GM12878 (cell line): ENCODE data around the gene MCF2L2. TPM values are rescaled to one million over a fixed set of nuclear protein-coding genes. Genes with fewer than 3 reads are reported as not detected.

Experiments
- ATAC-seq: fragments of 200-7000 bp; cut with Tn5 transposase; 3 replicates; pipeline ENCODE4 v1.9.1; 2020; ENCODE audit warnings: mild to moderate bottlenecking, moderate library complexity
- BruUV-seq: library from RNA; stranded (reverse); fragments of 400-500 nt; replicated peaks from 2 replicates; lab custom pipeline; 2021; lab: Mats Ljungman, UMichigan
- CTCF ChIA-PET: fragments of 300-600 bp; sonication (Branson Sonifier 250); formaldehyde crosslinking; extraction: SDS; loops from one replicate; lab custom pipeline; 2021; ENCODE audit warnings: inconsistent platforms; lab: Yijun Ruan, JAX
- POLR2A ChIA-PET: fragments of 350-600 bp; formaldehyde crosslinking; extraction: SDS; loops from one replicate; lab custom pipeline; 2021; ENCODE audit warnings: inconsistent platforms; lab: Charles Lee
- RAD21 ChIA-PET: fragments of 300-600 bp; sonication (Branson Sonifier 250); formaldehyde crosslinking; loops from one replicate; lab custom pipeline; 2023; ENCODE audit warnings: antibody characterized with exemption; ENCODE audit not compliant: unreplicated experiment; lab: Charles Lee
- SMC1A ChIA-PET: fragments of 300-600 bp; sonication (Branson Sonifier 250); formaldehyde crosslinking; loops from one replicate; lab custom pipeline; 2023; ENCODE audit not compliant: unreplicated experiment, uncharacterized antibody; lab: Charles Lee
- DNase-seq: peaks from one replicate; pipeline ENCODE4 v3.0.0-alpha.2; 2011; ENCODE audit warnings: low read depth, low spot score
- FAIRE-seq: peaks from 3 replicates; lab custom pipeline; 2011; peaks lifted over from hg19 to GRCh38; lab: Jason Lieb, UNC
- H2AFZ ChIP-seq: 2 replicates; pipeline ENCODE4 v1.6.0; 2011; ENCODE audit warnings: low read depth, low read length, control low read depth; ENCODE audit not compliant: control insufficient read depth
- H3K27ac ChIP-seq: 2 replicates; pipeline ENCODE4 v1.5.1; 2011; ENCODE audit warnings: control low read depth; ENCODE audit not compliant: control insufficient read depth, insufficient read depth
- H3K27me3 ChIP-seq, 2 experiments: replicated peaks in 1 of 2; 2 replicates each; pipeline versions ENCODE4 v1.6.0 to v1.6.1; 2011; ENCODE audit warnings: low read length in 1 of 2; ENCODE audit not compliant: control insufficient read depth in 2 of 2, insufficient read depth in 2 of 2
- H3K36me3 ChIP-seq, 2 experiments: 2 replicates each; pipeline ENCODE4 v1.5.1; 2011; ENCODE audit warnings: low read length in 1 of 2; ENCODE audit not compliant: control insufficient read depth in 2 of 2, insufficient read depth in 2 of 2
- H3K4me1 ChIP-seq: 2 replicates; pipeline ENCODE4 v1.6.1; 2011; ENCODE audit warnings: mild to moderate bottlenecking, low read length, moderate library complexity, mixed read lengths; ENCODE audit not compliant: control insufficient read depth, insufficient read depth
- H3K4me2 ChIP-seq: 2 replicates; pipeline ENCODE4 v1.6.0; 2011; ENCODE audit warnings: control low read depth; ENCODE audit not compliant: control insufficient read depth, insufficient read depth
- H3K4me3 ChIP-seq: fragments of 200-600 bp; sonication (generic); 2 replicates; pipeline ENCODE4 v1.5.1; 2016
- H3K79me2 ChIP-seq: 2 replicates; pipeline ENCODE4 v1.6.0; 2011; ENCODE audit warnings: low read length; ENCODE audit not compliant: control insufficient read depth, insufficient read depth
- H3K9ac ChIP-seq: 2 replicates; pipeline ENCODE4 v1.8.0; 2011; ENCODE audit warnings: low read length, control low read depth, mixed read lengths; ENCODE audit not compliant: control insufficient read depth, insufficient read depth
- H3K9me3 ChIP-seq: replicated peaks from 3 replicates; pipeline ENCODE4 v1.5.1; 2011; ENCODE audit warnings: mild to moderate bottlenecking, low read length; ENCODE audit not compliant: control insufficient read depth, insufficient read depth
- H4K20me1 ChIP-seq: 2 replicates; pipeline ENCODE4 v1.6.0; 2011; ENCODE audit not compliant: control insufficient read depth, insufficient read depth
- BCL11A ChIP-seq: IDR thresholded peaks from 2 replicates; pipeline ENCODE4 v1.6.1; 2011; ENCODE audit warnings: low read depth, low read length
- BHLHE40 ChIP-seq, 2 experiments: fragments of 450-650 bp in 1 of 2; IDR thresholded peaks; 2 replicates each; pipeline ENCODE4 v1.6.1; 2011 to 2017; ENCODE audit warnings: low read depth in 2 of 2, borderline replicate concordance in 1 of 2, improper control_type of control experiment in 1 of 2, low read length in 1 of 2, mild to moderate bottlenecking in 1 of 2
- EGR1 ChIP-seq, 2 experiments: IDR thresholded peaks; 1 replicate in 1 of 2; 2 replicates in 1 of 2; pipeline ENCODE4 v1.6.1; 2011 to 2012; ENCODE audit warnings: low read depth in 2 of 2, low read length in 2 of 2, borderline replicate concordance in 1 of 2, mild to moderate bottlenecking in 1 of 2, moderate library complexity in 1 of 2
- HDGF ChIP-seq: fragments of 450-650 bp; IDR thresholded peaks from 2 replicates; pipeline ENCODE4 v1.6.1; 2016; ENCODE audit warnings: antibody characterized with exemption
- NFXL1 ChIP-seq: fragments of 450-650 bp; IDR thresholded peaks from 2 replicates; pipeline ENCODE4 v1.6.1; 2017; ENCODE audit warnings: antibody characterized with exemption, mild to moderate bottlenecking, borderline replicate concordance
- RB1 ChIP-seq: fragments of 450-650 bp; formaldehyde crosslinking; IDR thresholded peaks from 2 replicates; pipeline ENCODE4 v1.6.1; 2017; ENCODE audit warnings: mild to moderate bottlenecking, borderline replicate concordance
- RCOR1 ChIP-seq: conservative IDR thresholded peaks from 2 replicates; pipeline ENCODE4 v1.6.1; 2012; ENCODE audit warnings: low read depth, low read length, improper control_type of control experiment
- YBX1 ChIP-seq: fragments of 450-650 bp; IDR thresholded peaks from 2 replicates; pipeline ENCODE4 v1.6.1; 2016; ENCODE audit warnings: antibody characterized with exemption
- WGBS: methylation state at CpG from one replicate; pipeline ENCODE4 v1.1.6; 2016; ENCODE audit warnings: low lambda C conversion rate; ENCODE audit not compliant: insufficient replicate concordance, insufficient coverage; ENCODE audit errors: missing lambda C conversion rate; 5-methylcytosine and 5-hydroxymethylcytosine counted together
- in situ Hi-C: fragments of 300-500 bp; cut with MboI; formaldehyde crosslinking; loops from 9 replicates; pipeline ENCODE4 v1.14.3; 2018; ENCODE audit warnings: mixed read lengths
- intact Hi-C: fragments of 100-400 bp; cut with micrococcal nuclease; formaldehyde crosslinking; loops from one replicate; pipeline ENCODE4 v1.14.2; 2022; ENCODE audit not compliant: unreplicated experiment
- polyA plus RNA-seq, 11 experiments: library from polyadenylated mRNA; depleted of rRNA in 4 of 11; unstranded in 6 of 11; stranded (reverse) in 5 of 11; fragments of >200 nt; fragmentation: Nextera tagmentation in 4 of 11; fragmentation: Illumina TruSeq in 1 of 11; extraction: Ambion mirVana in 4 of 11; extraction: Trizol in 1 of 11; gene quantifications; 1 replicate in 1 of 11; 2 replicates in 10 of 11; pipeline versions ENCODE4 v1.2.1 to v1.2.3, GENCODE V29; 2011 to 2016; ENCODE audit warnings: inconsistent platforms in 2 of 11, missing spikeins in 2 of 11, low read depth in 1 of 11
- total RNA-seq, 4 experiments: library from RNA; depleted of rRNA in 3 of 4; stranded (reverse); fragments of >200 nt in 3 of 4; fragmentation: Illumina TruSeq in 1 of 4; extraction: Trizol in 1 of 4; gene quantifications; 2 replicates each; pipeline versions ENCODE4 v1.2.1 to v1.2.3, GENCODE V29; 2013 to 2021
- TF ChIP-seq, protein P1 (sequence below): fragments of 450-650 bp; IDR thresholded peaks from 2 replicates; pipeline ENCODE4 v1.6.1; 2018; ENCODE audit warnings: borderline replicate concordance, mild to moderate bottlenecking; ENCODE audit not compliant: partially characterized antibody
- TF ChIP-seq, protein P2 (sequence below): fragments of 450-650 bp; conservative IDR thresholded peaks from 2 replicates; pipeline ENCODE4 v1.6.1; 2017; ENCODE audit warnings: mild to moderate bottlenecking, moderate library complexity

MCF2L2 gene
- total and polyA plus RNA-seq, 10 of the 15 experiments (the other 5 are each of a cell fraction or from before 2014, with no cell fraction given): 0.37 to 2.8 (median 1.4) TPM

DNA sequence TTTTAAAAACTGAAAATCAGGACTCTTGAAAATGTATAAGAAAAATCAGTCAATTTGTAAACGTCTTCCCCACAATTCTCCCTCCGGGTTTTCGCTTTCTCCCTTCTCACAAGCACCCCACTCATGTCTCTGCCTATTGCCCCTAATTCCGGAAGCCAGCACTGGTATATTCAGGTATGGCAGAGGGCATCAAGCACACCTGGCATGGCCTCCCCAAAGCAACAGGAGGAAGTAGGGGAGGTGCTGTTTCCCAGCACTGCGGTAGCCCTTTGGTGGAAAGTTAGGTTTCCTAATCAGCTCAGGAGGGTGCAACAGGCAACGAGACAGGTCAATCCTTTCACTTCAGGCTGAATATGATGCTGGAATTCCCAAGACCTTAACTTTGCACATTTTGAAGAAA is 296.0 kb downstream of the MCF2L2 start (continued):
- TF ChIP-seq, protein P1, sequence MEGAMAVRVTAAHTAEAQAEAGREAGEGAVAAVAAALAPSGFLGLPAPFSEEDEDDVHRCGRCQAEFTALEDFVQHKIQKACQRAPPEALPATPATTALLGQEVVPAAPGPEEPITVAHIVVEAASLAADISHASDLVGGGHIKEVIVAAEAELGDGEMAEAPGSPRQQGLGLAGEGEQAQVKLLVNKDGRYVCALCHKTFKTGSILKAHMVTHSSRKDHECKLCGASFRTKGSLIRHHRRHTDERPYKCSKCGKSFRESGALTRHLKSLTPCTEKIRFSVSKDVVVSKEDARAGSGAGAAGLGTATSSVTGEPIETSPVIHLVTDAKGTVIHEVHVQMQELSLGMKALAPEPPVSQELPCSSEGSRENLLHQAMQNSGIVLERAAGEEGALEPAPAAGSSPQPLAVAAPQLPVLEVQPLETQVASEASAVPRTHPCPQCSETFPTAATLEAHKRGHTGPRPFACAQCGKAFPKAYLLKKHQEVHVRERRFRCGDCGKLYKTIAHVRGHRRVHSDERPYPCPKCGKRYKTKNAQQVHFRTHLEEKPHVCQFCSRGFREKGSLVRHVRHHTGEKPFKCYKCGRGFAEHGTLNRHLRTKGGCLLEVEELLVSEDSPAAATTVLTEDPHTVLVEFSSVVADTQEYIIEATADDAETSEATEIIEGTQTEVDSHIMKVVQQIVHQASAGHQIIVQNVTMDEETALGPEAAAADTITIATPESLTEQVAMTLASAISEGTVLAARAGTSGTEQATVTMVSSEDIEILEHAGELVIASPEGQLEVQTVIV: no peak
- TF ChIP-seq, protein P2, sequence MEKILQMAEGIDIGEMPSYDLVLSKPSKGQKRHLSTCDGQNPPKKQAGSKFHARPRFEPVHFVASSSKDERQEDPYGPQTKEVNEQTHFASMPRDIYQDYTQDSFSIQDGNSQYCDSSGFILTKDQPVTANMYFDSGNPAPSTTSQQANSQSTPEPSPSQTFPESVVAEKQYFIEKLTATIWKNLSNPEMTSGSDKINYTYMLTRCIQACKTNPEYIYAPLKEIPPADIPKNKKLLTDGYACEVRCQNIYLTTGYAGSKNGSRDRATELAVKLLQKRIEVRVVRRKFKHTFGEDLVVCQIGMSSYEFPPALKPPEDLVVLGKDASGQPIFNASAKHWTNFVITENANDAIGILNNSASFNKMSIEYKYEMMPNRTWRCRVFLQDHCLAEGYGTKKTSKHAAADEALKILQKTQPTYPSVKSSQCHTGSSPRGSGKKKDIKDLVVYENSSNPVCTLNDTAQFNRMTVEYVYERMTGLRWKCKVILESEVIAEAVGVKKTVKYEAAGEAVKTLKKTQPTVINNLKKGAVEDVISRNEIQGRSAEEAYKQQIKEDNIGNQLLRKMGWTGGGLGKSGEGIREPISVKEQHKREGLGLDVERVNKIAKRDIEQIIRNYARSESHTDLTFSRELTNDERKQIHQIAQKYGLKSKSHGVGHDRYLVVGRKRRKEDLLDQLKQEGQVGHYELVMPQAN: no peak
- TF ChIP-seq YBX1: no peak
- no peak for TF ChIP-seq EGR1 (IDR thresholded peaks at IDR 0.05; ENCODE audit: borderline replicate concordance in 1 of 2, low read depth in 2 of 2, low read length in 2 of 2)
- no peak for TF ChIP-seq NFXL1

DNA sequence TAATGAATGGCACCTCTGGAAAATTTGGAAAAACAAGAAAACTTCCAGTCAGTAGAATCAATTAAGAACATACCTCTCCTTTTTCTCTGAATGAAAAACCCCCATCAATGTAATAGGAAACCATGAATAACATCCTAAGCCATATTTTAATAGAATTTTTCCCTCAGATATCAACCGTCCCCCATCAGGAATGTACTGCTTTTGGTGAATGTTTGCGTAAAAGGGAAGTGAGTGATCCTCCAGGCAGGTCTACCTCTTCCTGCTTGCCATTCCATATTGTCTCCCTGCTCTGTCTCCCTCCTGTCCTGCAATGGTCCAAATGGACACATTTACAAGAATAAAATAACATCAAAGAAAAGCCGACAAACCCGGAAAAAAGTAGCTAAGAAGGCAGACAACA is 296.7 kb downstream of the MCF2L2 start:
- no peaks in the 10 kb centered on the region; the same call in none of the 3 replicates for H3K9me3 ChIP-seq
- no TSS peak for BruUV-seq
- intact Hi-C loops: no loop called here
- ChIA-PET CTCF (no interaction called here), SMC1A (interaction anchor here (0.8 kb wide), 1 partner anchor 162 kb away, joined by 4 read pairs; no protein-coding TSS in a partner anchor), RAD21 (interaction anchor here (0.8 kb wide), 1 partner anchor 9 kb away, joined by 3 read pairs; no protein-coding TSS in a partner anchor), POLR2A (no interaction called here)
- WGBS: 69% methylated on average over 4 of the region's 4 CpGs
- no peaks in the 10 kb centered on the region for H4K20me1 ChIP-seq
- no peaks in the 10 kb centered on the region for H3K27me3 ChIP-seq
- no peak overlapping the region for H3K4me3 ChIP-seq
- in situ Hi-C loops: no loop called here
- H3K9ac ChIP-seq: no peak overlapping the region
- no peak overlapping the region for H2AFZ ChIP-seq
- FAIRE-seq: no peak
- TF ChIP-seq HDGF (no peak), RCOR1 (no peak), RB1 (no peak), BHLHE40 (IDR thresholded peaks at IDR 0.05; ENCODE audit: borderline replicate concordance in 1 of 2, low read depth in 2 of 2, low read length in 1 of 2) (no peak), BCL11A (no peak)
- H3K79me2 ChIP-seq: no peaks in the 10 kb centered on the region
- H3K27ac ChIP-seq: no peak overlapping the region
- ATAC-seq: no peak
- DNase-seq: no peak
- H3K36me3 ChIP-seq: peaks cover 0 to 10% of the 10 kb centered on the region in 2 experiments; a peak in 3 of 4 replicates
- H3K4me1 ChIP-seq: peaks cover 2% of the 10 kb centered on the region; the same call in 1 of the 2 replicates
- H3K4me2 ChIP-seq: no peak overlapping the region
